NOMO-1 treated with DMSO at 0.1 percent for 48 hours (cell line): ENCODE measurements around the gene ADH1C.
"Not testable (repeated sequence)": the region's sequence is repeated elsewhere in the genome, so short reads cannot be mapped to it uniquely, and the experiment has no call there.

Experiments used
- DNase-seq: peaks from one replicate; lab custom pipeline; 2025; ENCODE audit not compliant: unreplicated experiment; lab: John Stamatoyannopoulos, UW

The ADH1C gene

DNA sequence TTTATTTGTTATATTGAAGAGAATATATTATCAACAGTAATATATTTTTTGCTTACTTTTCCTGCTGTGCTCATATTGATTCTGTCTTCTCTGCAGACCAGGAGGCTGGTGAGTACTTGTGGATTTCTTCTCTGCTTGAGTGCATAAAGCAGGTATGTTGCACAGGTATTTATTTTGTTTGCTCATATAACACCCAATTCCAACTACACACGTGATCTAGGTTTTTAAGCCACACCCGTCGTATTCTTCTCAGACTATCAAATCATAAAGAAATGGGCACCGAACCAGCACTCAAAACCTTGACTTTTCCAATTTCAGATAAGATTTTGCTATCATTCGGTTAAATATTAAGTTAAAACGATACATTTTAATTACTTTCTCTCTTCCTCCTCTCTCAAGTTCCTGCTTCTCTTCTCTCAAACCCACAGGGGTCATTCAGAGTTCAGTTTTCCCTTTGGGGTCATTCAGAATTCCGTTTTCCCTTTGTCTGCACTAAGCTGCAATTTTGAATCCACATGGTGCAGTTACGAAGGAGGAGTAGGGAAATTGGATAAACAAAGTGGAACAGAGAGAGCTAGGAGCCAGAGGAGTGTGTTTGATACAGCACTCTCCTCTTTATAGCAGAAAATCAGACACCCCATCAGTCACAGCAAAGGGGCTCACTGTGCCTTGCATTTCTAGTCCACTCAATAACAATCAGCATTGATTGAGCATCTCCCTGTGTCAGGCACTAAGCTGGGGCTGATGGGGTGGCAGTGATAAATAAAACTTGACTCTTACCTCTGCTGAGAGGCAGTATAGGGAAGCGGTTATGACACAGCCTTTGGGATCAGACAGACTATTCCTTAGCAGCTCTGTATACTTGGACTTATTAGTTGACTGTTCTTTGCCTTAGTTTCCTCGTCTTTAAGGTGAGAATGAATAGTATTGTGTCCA lies at the start of gene ADH1C:
ADH1C (minus strand) TSS at position 145 of the 936 bp plus-strand sequence; CDS start at position 74, 71 bp downstream.
- DNase-seq: no peak

DNA sequence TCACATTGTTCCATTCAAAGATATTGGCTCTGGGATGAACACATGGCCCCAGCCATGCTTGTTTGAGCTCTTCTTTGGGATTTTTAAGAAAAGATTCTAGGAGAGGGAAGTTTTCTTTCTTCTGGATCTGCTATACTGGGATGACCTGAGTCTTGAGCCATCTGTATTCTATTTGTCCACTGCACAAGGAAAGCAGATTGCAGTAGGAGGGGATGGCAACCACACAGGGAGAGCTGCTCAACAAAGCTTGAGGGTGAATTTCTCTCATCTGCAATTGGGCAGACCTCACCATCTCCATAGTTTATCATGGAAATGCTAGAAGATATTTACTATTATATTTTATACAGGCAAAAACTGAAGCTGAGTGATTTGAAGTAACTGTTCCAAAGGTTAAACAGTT lies 48.3 kb upstream of the ADH1C start:
- no peak for DNase-seq

GRCh38 chr4:99399017-99399416 lies 46.5 kb upstream of the ADH1C start:
- no peak for DNase-seq

DNA sequence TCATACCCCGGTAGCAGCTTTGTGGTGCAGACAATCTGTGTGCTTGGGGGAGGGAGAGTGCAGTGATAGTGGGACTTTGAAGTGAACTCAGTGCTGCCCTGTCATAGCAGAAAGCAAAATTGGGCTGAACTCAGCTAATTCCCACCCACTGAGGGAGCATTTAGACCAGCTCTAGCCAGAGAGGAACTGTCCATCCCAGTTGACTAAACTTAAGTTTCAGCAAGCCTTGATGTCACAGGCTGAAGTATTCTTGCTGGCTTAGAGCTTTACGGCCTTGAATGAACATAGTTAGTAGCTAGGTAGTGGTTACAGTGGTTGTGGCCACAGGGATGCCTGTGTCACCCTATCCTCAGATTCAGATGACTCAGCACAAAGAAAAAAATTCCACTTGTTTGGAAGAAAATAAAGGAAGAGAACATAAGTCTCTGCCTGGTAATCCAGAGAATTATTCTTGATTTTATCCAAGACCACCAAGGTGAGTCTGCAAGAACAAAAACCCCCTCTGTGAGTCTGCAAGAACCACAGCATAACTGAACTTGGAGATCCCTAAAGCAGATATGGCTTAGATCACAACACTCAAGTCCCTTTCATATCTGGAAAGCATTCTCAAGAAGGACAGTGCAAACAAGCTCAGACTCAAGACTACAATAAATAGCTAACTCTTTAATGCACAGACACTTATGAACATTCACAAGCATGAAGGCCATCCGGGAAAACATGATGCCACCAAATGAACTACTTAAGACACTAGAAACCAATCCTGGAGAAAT lies 43.2 kb upstream of the ADH1C start:
- DNase-seq: no peak

DNA sequence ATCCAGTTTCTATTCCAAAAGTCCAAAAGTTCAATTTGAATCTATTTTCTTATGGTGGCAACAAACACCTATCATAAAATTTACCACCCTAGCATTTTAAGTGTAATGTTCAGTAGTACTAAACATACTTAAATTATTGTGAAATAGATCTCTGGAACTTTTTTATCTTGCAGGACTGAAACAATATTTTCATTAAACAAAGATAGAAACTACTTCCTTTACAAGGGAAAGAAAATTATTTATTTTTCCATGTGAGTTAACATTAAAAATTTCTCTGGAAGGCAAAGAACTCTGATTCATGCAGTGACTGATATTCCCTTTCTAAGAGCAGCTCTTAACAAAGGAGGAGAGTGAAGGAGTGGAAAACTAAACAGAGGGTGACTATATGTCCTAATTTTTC lies 42.4 kb upstream of the ADH1C start:
- no peak for DNase-seq

GRCh38 chr4:99390055-99390454 lies 37.5 kb upstream of the ADH1C start:
- DNase-seq: no peak

DNA sequence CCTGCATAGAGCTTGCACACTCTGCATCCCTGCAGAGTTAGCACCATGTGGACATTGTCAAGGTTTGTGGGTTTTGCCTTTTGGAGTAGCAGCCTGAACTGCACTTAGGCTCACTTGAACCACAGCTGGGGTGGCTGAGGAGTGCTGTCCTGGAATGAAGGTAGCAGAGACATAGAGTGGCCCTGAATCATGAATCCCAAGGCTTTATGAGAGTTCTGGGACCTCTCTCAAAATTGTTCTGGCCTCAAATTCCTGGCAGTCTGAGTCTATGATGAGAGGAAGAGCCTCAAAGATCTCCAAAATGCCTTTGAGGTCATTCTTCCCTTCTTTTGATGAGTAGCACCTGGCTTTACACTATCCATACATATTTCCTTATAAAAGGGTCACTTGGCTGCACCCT lies 37.1 kb upstream of the ADH1C start:
- no peak for DNase-seq

GRCh38 chr4:99383833-99384392 lies 31.4 kb upstream of the ADH1C start:
- DNase-seq: no peak

DNA sequence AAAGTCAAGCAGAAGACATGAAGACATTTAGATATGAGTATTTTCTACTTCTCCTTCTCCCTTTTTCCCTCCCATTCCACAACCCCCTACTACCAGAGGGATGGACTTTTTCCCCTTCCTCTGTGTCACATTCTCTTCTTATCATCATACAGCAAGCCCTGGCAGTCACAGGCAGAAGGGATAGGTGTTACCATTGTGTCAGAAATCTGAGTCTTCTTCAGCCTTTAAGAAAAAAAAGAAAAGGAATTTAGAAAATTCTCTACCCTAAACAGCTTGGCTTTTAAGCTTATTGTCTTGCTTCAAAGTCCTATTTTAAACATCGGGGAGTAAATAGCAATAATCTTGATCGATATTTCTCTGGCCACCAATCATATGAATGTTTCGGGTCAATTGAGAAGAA lies 30.9 kb upstream of the ADH1C start:
- no peak for DNase-seq

- DNase-seq: no peak
Observed at GRCh38 chr4:99382745-99383360, 30.3 kb upstream of the ADH1C start.

DNA sequence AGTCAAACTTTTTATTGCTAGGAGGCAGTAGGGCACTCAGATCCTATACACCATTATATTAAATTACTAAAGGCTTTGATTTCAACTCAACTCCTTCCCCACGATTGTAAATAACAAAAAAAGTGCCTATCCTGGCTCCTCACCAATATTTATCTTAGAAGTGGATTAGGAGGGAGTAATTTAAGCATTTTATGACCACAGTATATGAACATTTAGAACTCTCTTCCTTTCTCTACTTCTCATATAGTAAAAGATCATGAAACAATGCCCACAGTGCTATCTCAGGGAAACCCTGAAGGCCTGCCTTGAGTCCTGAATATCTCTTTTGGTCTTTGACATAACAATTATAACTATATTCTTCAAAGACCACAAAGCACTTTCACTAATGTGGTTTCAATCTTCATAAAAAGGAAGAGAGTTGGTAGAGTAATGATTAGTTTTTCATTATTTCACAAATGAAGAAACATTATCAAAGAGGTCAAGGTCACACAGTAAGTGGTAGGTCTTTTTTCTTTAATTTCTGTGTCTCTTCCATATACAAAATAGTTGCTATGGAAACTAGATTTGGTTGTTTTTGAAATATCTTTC lies 29.1 kb upstream of the ADH1C start:
- DNase-seq: no peak

- no peak for DNase-seq
Observed at GRCh38 chr4:99379571-99379970, 27.0 kb upstream of the ADH1C start.

- no peak for DNase-seq
Observed at GRCh38 chr4:99378876-99379275, 26.3 kb upstream of the ADH1C start.

- DNase-seq: not testable (repeated sequence)
Observed at GRCh38 chr4:99377341-99377740, 24.8 kb upstream of the ADH1C start.

DNA sequence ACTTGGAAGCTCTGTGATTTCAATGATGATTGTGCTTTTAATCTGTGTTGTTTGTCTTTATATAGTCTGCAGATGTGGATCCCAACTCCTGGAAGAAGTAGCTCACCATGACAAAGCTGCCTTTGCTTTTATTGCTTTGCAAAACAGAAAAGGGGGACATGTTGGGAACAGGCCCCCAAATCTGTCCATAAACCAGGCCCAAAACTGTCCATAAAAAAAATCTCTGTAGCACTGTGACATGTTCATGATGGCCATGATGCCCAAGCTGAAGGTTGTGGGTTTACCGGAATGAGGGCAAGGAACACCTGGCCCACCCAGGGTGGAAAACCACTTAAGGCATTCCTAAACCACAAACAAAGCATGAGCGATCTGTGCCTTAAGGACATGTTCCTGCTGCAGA lies 19.9 kb upstream of the ADH1C start:
- not testable (repeated sequence) for DNase-seq

- DNase-seq: not testable (repeated sequence)
Observed at GRCh38 chr4:99367817-99368216, 15.3 kb upstream of the ADH1C start.

DNA sequence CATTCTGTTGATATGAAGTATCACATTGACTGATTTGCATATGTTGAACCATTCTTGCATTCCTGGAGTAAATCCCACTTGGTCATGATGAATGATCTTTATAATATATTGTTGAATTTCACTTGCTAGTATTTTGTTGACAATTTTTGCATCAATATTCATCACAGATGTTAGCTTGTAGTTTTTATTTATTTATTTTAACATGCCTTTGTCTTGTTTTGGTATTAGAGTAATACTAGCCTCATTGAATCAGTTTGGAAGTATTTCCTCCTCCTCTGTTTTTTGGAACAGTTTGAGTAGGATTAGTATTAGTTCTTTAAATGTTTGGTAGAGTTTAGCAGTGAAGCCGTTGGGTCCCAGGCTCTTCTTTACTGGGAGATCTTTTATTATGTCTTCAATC lies 13.9 kb upstream of the ADH1C start:
- DNase-seq: no peak

DNA sequence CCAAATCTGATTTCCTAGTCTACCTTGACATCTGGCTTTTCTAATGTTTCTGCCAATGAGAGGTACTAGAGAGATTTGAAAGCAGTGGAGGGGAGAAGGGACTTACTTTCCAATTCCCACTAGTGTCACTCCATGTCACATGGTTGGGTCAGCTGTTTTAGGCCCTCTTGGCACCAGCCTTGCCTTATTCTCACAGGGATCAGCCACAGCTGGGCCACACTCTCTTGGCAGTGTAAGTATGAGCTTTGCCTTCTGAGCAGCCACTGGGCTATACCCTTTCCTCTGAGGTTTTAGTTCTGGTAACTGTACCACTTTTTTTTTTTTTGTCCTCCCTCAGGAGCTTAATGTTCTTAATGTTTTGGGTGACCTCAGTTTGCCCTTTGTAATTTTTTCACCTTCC lies 10.2 kb upstream of the ADH1C start:
- DNase-seq: no peak

DNA sequence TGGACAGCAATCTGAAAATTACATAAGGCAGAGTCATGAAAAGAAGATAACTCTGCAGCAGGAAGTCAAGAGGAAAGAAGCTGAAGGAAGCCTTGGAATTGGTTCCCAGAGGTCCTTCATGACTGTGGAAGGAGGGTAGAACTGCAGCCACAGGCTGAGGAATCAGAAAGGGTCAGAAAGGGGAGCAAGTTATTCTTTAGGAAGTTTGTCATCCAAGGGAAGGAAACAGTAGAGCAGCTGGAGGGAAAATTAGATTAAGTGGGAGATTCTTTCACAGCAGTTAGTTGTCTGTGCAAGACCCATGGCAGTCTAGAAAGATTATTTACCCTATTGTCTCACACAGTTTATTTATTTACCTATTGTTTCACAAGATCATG lies 9.3 kb upstream of the ADH1C start:
- DNase-seq: no peak

DNA sequence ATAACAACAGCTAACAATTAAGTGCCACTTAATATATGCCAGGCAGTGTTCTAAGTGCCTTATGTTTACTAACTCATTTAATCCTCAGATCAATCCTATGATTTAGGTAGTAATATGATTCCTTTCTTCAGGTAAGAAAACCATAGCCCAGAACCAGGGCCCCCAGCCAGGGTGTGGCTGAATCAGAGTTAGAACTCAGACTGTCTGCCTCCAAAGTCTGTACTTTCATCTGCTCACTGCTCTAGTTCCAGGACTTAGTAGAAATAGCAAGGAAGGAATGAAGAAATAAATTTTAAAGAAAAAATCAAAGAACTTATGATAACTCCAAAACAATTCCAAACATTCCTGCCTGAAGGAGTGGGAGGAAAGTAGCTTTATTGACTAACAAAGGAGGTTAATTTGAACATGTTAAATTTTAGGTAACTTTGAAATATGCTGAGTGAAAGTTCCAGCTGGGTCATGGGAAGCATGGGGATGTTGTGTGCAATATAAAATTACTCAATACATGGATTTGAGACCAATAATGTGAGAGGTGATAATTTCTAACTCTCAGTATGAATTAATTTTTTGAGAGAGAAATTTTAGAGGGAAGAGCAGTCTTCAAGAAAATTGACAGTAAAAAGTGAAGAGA lies 8.8 kb upstream of the ADH1C start:
- no peak for DNase-seq
